DND-41 (cell line): ENCODE results near the gene TADA2A.

Experiments used
- EZH2 ChIP-seq: IDR thresholded peaks from 3 replicates; pipeline ENCODE4 v1.6.1; 2012; ENCODE audit warnings: borderline replicate concordance, low read depth, mild to moderate bottlenecking, moderate library complexity, low read length, inconsistent platforms; ENCODE audit not compliant: severe bottlenecking
- TF ChIP-seq, protein P1 (sequence below): IDR thresholded peaks from 2 replicates; pipeline ENCODE4 v1.5.1; 2012; ENCODE audit warnings: borderline replicate concordance, low read length, moderate library complexity, mild to moderate bottlenecking; ENCODE audit not compliant: poor library complexity, severe bottlenecking; ENCODE audit errors: extremely low read depth

- TF ChIP-seq, protein P1, sequence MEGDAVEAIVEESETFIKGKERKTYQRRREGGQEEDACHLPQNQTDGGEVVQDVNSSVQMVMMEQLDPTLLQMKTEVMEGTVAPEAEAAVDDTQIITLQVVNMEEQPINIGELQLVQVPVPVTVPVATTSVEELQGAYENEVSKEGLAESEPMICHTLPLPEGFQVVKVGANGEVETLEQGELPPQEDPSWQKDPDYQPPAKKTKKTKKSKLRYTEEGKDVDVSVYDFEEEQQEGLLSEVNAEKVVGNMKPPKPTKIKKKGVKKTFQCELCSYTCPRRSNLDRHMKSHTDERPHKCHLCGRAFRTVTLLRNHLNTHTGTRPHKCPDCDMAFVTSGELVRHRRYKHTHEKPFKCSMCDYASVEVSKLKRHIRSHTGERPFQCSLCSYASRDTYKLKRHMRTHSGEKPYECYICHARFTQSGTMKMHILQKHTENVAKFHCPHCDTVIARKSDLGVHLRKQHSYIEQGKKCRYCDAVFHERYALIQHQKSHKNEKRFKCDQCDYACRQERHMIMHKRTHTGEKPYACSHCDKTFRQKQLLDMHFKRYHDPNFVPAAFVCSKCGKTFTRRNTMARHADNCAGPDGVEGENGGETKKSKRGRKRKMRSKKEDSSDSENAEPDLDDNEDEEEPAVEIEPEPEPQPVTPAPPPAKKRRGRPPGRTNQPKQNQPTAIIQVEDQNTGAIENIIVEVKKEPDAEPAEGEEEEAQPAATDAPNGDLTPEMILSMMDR, result no peak
- no peak for TF ChIP-seq EZH2
Measured at GRCh38 chr17:37382056-37382455, 24.6 kb upstream of the TADA2A start.
